Tibial artery (tissue), 4 donors: ENCODE data around the gene SHROOM3.

Source experiments
- DNase-seq, 2 donors: peaks; one replicate each; pipeline ENCODE4 v3.0.0-alpha.2; 2019
- H3K27ac ChIP-seq, 2 donors: fragments of 200-600 bp; sonication (generic) in 1 of 2; 1 replicate in 1 of 2; 2 replicates in 1 of 2; pipeline ENCODE4 v1.5.1; 2018 to 2019; ENCODE audit warnings: mild to moderate bottlenecking in 1 of 2
- H3K27me3 ChIP-seq, 2 donors: fragments of 200-600 bp; sonication (generic) in 1 of 2; one replicate each; pipeline versions ENCODE4 v1.5.1 to v1.6.0; 2016 to 2019
- H3K36me3 ChIP-seq, 3 donors: fragments of 200-600 bp; sonication (generic) in 2 of 3; one replicate each; pipeline ENCODE4 v1.5.1; 2016 to 2019; ENCODE audit warnings: mild to moderate bottlenecking in 2 of 3
- H3K4me1 ChIP-seq, 4 donors: fragments of 200-600 bp; sonication (generic) in 2 of 4; 1 replicate in 3 of 4; 2 replicates in 1 of 4; pipeline ENCODE4 v1.5.1; 2016 to 2019
- H3K4me3 ChIP-seq, 2 donors: fragments of 200-600 bp; sonication (generic) in 1 of 2; 1 replicate in 1 of 2; 2 replicates in 1 of 2; pipeline ENCODE4 v1.5.1; 2018 to 2019; ENCODE audit warnings: mild to moderate bottlenecking in 2 of 2
- H3K9me3 ChIP-seq, 3 donors: fragments of 200-600 bp; sonication (generic) in 1 of 3; one replicate each; pipeline ENCODE4 v1.5.1; 2016 to 2019
- CTCF ChIP-seq, 2 experiments: fragments of 200-600 bp in 1 of 2; fragments of 450-650 bp in 1 of 2; IDR thresholded peaks; one replicate each; pipeline ENCODE4 v1.5.1; 2017 to 2019; ENCODE audit warnings: antibody characterized with exemption in 2 of 2, mild to moderate bottlenecking in 1 of 2, moderate library complexity in 1 of 2
- intact Hi-C: fragments of 100-400 bp; cut with DNase I; formaldehyde crosslinking; loops from one replicate; pipeline ENCODE4 v1.15.0; 2023; ENCODE audit warnings: low total_unique reads

SHROOM3 gene

GRCh38 chr4:76758290-76758882, 323.4 kb downstream of the SHROOM3 start:
- Histone ChIP-seq H3K4me1 (peaks cover 0 to 56% (median 23%) of the 10 kb centered on the region in 4 donors), H3K9me3 (no peaks in the 10 kb centered on the region), H3K4me3 (no peak overlapping the region), H3K36me3 (peaks cover 25 to 63% (median 45%) of the 10 kb centered on the region in 3 donors), H3K27me3 (no peaks in the 10 kb centered on the region), H3K27ac (peak overlapping the region; percentile 74 to 75)
- intact Hi-C loops = loop anchor here (10.0 kb wide), 2 partner anchors 316 to 324 kb away; partner anchors contain the start of genes CCNI and SHROOM3
- DNase-seq = peak in 1 of 2 donors; percentile 32
- TF ChIP-seq CTCF (IDR thresholded peaks at IDR 0.05) = peak; percentile 66 to 75

DNA sequence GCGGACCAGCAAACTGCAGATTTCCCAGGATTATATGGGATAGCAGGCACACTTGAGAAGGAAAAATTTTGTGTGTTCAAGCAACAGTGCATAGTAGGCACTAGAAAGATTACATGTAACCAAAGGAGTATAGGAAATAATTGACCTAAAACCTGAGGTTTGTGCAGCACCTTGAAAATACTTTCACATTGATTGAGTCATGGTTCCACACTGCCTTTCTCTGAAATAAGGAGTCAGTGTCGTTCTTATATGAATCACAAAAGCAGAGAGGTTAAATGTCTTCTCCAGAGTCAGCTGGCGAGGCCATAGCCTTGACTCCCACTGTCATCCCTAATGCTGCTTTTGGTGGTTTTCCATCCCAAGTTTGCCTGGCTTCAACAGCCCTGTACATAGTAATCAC, 324.0 kb downstream of the SHROOM3 start:
- TF ChIP-seq CTCF (IDR thresholded peaks at IDR 0.05) = no peak
- intact Hi-C loops = loop anchor here (10.0 kb wide), 2 partner anchors 316 to 324 kb away; partner anchors contain the start of genes CCNI and SHROOM3
- H3K9me3 ChIP-seq = no peaks in the 10 kb centered on the region
- H3K36me3 ChIP-seq = peaks cover 25 to 63% (median 45%) of the 10 kb centered on the region in 3 donors
- no peaks in the 10 kb centered on the region for H3K27me3 ChIP-seq
- no peak overlapping the region for H3K27ac ChIP-seq
- peaks cover 0 to 52% (median 20%) of the 10 kb centered on the region in 4 donors for H3K4me1 ChIP-seq
- no peak overlapping the region for H3K4me3 ChIP-seq
- DNase-seq = no peak

DNA sequence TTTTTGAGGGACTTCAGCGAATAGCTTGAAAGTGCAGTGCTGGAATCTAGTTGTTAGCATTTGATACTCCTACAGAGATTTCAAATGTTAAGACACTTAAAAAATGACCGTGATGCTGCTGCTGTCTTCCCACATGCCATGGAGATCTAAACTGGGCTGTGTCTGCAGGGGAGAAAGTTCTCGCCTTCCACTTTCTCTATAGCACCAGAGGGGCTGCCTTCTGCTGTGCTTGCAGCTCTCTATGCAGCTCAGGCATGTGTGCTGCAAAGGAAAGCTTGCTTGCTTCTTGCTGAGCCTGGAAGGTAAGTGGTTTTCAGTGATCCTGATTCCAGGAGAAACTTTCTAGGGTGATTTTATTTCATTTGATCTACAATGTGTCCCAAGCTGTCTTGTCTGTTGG, 325.2 kb downstream of the SHROOM3 start:
- Histone ChIP-seq H3K4me1 (peaks cover 0 to 45% (median 9%) of the 10 kb centered on the region in 4 donors), H3K4me3 (no peak overlapping the region), H3K27ac (no peak overlapping the region), H3K9me3 (no peaks in the 10 kb centered on the region), H3K27me3 (no peaks in the 10 kb centered on the region), H3K36me3 (peaks cover 25 to 54% (median 45%) of the 10 kb centered on the region in 3 donors)
- no peak for DNase-seq
- intact Hi-C loops = no loop called here
- no peak for TF ChIP-seq CTCF (IDR thresholded peaks at IDR 0.05)

GRCh38 chr4:76762137-76763130, 327.4 kb downstream of the SHROOM3 start:
- no peak for TF ChIP-seq CTCF (IDR thresholded peaks at IDR 0.05)
- intact Hi-C loops = no loop called here
- no peak overlapping the region for H3K27ac ChIP-seq
- DNase-seq = no peak
- H3K4me1 ChIP-seq = peaks cover 0 to 24% (median 8%) of the 10 kb centered on the region in 4 donors
- no peaks in the 10 kb centered on the region for H3K9me3 ChIP-seq
- H3K27me3 ChIP-seq = no peaks in the 10 kb centered on the region
- peaks cover 25 to 56% (median 42%) of the 10 kb centered on the region in 3 donors for H3K36me3 ChIP-seq
- no peak overlapping the region for H3K4me3 ChIP-seq

- H3K4me1 ChIP-seq = peaks cover 0 to 7% (median 3%) of the 10 kb centered on the region in 4 donors
- peak overlapping the region in 1 of 2 donors; percentile 32 for H3K27ac ChIP-seq
- no peaks in the 10 kb centered on the region for H3K27me3 ChIP-seq
- peaks cover 25 to 64% (median 42%) of the 10 kb centered on the region in 3 donors for H3K36me3 ChIP-seq
- no peak for DNase-seq
- no peak for TF ChIP-seq CTCF (IDR thresholded peaks at IDR 0.05)
- no peaks in the 10 kb centered on the region for H3K9me3 ChIP-seq
- no peak overlapping the region for H3K4me3 ChIP-seq
- intact Hi-C loops = no loop called here
These were observed 329.2 kb downstream of the SHROOM3 start for GRCh38 chr4:76764251-76764650.
